ENCODE results near the gene APEH.

GRCh38 chr3:49650637-49651036 lies 23.5 kb upstream of the APEH start:
- TF ChIP-seq, protein P1, sequence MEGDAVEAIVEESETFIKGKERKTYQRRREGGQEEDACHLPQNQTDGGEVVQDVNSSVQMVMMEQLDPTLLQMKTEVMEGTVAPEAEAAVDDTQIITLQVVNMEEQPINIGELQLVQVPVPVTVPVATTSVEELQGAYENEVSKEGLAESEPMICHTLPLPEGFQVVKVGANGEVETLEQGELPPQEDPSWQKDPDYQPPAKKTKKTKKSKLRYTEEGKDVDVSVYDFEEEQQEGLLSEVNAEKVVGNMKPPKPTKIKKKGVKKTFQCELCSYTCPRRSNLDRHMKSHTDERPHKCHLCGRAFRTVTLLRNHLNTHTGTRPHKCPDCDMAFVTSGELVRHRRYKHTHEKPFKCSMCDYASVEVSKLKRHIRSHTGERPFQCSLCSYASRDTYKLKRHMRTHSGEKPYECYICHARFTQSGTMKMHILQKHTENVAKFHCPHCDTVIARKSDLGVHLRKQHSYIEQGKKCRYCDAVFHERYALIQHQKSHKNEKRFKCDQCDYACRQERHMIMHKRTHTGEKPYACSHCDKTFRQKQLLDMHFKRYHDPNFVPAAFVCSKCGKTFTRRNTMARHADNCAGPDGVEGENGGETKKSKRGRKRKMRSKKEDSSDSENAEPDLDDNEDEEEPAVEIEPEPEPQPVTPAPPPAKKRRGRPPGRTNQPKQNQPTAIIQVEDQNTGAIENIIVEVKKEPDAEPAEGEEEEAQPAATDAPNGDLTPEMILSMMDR (IDR thresholded peaks at IDR 0.05; ENCODE audit: low read depth, low read length): no peak
- no peak for TF ChIP-seq EZH2phosphoT487 (IDR thresholded peaks at IDR 0.05; ENCODE audit: low read depth)
